Peyer's patch (tissue), 4 donors: Measurements from ENCODE around the gene SLC25A29. TPM values are rescaled to one million over a fixed set of nuclear protein-coding genes. Genes with fewer than 3 reads are reported as not detected.
"Not testable (repeated sequence)": the region's sequence is repeated elsewhere in the genome, so short reads cannot be mapped to it uniquely, and the experiment has no call there.

Experiments
- DNase-seq, 3 donors: peaks; one replicate each; pipeline ENCODE4 v3.0.0-alpha.2; 2017 to 2019
- H3K27ac ChIP-seq, 4 donors: fragments of 200-600 bp; sonication (generic); one replicate each; pipeline ENCODE4 v1.5.1; 2016 to 2019
- H3K27me3 ChIP-seq, 2 donors: fragments of 200-600 bp; sonication (generic); one replicate each; pipeline ENCODE4 v1.5.1; 2019
- H3K36me3 ChIP-seq, 3 donors: fragments of 200-600 bp; sonication (generic); one replicate each; pipeline ENCODE4 v1.5.1; 2016 to 2019
- H3K4me1 ChIP-seq, 4 donors: fragments of 200-600 bp; sonication (generic); one replicate each; pipeline ENCODE4 v1.5.1; 2016 to 2019
- H3K4me3 ChIP-seq, 4 donors: fragments of 200-600 bp; sonication (generic); 1 replicate in 3 of 4; 2 replicates in 1 of 4; pipeline ENCODE4 v1.5.1; 2016 to 2019; ENCODE audit warnings: mild to moderate bottlenecking in 1 of 4
- H3K9me3 ChIP-seq, 4 donors: fragments of 200-600 bp; sonication (generic); one replicate each; pipeline ENCODE4 v1.5.1; 2016 to 2019; ENCODE audit warnings: mild to moderate bottlenecking in 1 of 4
- CTCF ChIP-seq, 6 experiments: fragments of 450-650 bp in 4 of 6; fragments of 200-600 bp in 2 of 6; sonication (generic) in 1 of 6; IDR thresholded peaks; one replicate each; pipeline ENCODE4 v1.5.1; 2017 to 2019; ENCODE audit warnings: antibody characterized with exemption in 6 of 6, mild to moderate bottlenecking in 3 of 6, moderate library complexity in 1 of 6
- POLR2A ChIP-seq, 2 donors: fragments of 450-650 bp; IDR thresholded peaks; one replicate each; pipeline ENCODE4 v1.5.1; 2017; ENCODE audit warnings: antibody characterized with exemption in 2 of 2, mild to moderate bottlenecking in 2 of 2, moderate library complexity in 2 of 2
- total RNA-seq, 4 donors: library from RNA; depleted of rRNA; stranded (reverse); fragments of >200 nt; gene quantifications; one replicate each; pipeline ENCODE4 v1.1.0, GENCODE V29; 2016

Gene SLC25A29
- total RNA-seq, 4 donors from 2014 or later = 11.0 to 74.5 (median 32.0) TPM

GRCh38 chr14:100290607-100291304 lies 15.5 kb downstream of the SLC25A29 start:
- TF ChIP-seq POLR2A (IDR thresholded peaks at IDR 0.05) = no peak
- Histone ChIP-seq H3K27ac (no peak overlapping the region), H3K27me3 (no peaks in the 10 kb centered on the region), H3K4me3 (no peak overlapping the region), H3K36me3 (peaks cover 0 to 17% (median 0%) of the 10 kb centered on the region in 3 donors), H3K9me3 (no peaks in the 10 kb centered on the region), H3K4me1 (peaks cover 0 to 5% (median 2%) of the 10 kb centered on the region in 4 donors)
- DNase-seq = peak in 1 of 3 donors; percentile 41

GRCh38 chr14:100289916-100290606 lies 16.2 kb downstream of the SLC25A29 start:
- peak in 1 of 3 donors; percentile 40 for DNase-seq
- no peak overlapping the region for H3K27ac ChIP-seq
- no peaks in the 10 kb centered on the region for H3K9me3 ChIP-seq
- no peak for TF ChIP-seq CTCF (IDR thresholded peaks at IDR 0.05)
- no peak for TF ChIP-seq POLR2A (IDR thresholded peaks at IDR 0.05)
- H3K4me1 ChIP-seq = peaks cover 0 to 7% (median 2%) of the 10 kb centered on the region in 4 donors
- H3K36me3 ChIP-seq = peaks cover 0 to 17% (median 0%) of the 10 kb centered on the region in 3 donors
- H3K4me3 ChIP-seq = no peak overlapping the region
- no peaks in the 10 kb centered on the region for H3K27me3 ChIP-seq

GRCh38 chr14:100288382-100289185 lies 17.7 kb downstream of the SLC25A29 start:
- Histone ChIP-seq H3K27me3 (no peaks in the 10 kb centered on the region), H3K36me3 (peaks cover 0 to 17% (median 0%) of the 10 kb centered on the region in 3 donors), H3K9me3 (no peaks in the 10 kb centered on the region), H3K4me3 (no peak overlapping the region), H3K4me1 (peaks cover 0 to 14% (median 2%) of the 10 kb centered on the region in 4 donors), H3K27ac (no peak overlapping the region)
- no peak for TF ChIP-seq POLR2A (IDR thresholded peaks at IDR 0.05)
- TF ChIP-seq CTCF (IDR thresholded peaks at IDR 0.05) = no peak
- peak in 1 of 3 donors; percentile 26 for DNase-seq

GRCh38 chr14:100287998-100288295 lies 18.3 kb downstream of the SLC25A29 start:
- Histone ChIP-seq H3K36me3 (peaks cover 0 to 15% (median 0%) of the 10 kb centered on the region in 3 donors), H3K4me1 (peaks cover 0 to 14% (median 2%) of the 10 kb centered on the region in 4 donors)
- not testable (repeated sequence) for H3K27me3 ChIP-seq, H3K27ac ChIP-seq, H3K9me3 ChIP-seq, H3K4me3 ChIP-seq
- DNase-seq = peak in 1 of 3 donors; percentile 42

GRCh38 chr14:100287202-100287997 lies 18.8 kb downstream of the SLC25A29 start:
- Histone ChIP-seq H3K27ac (no peak overlapping the region), H3K36me3 (peaks cover 0 to 10% (median 0%) of the 10 kb centered on the region in 3 donors), H3K9me3 (no peaks in the 10 kb centered on the region), H3K4me1 (peaks cover 0 to 14% (median 2%) of the 10 kb centered on the region in 4 donors), H3K27me3 (no peaks in the 10 kb centered on the region), H3K4me3 (no peak overlapping the region)
- no peak for TF ChIP-seq CTCF (IDR thresholded peaks at IDR 0.05)
- no peak for TF ChIP-seq POLR2A (IDR thresholded peaks at IDR 0.05)
- DNase-seq = peak in 1 of 3 donors; percentile 41
